ENCODE measurements around the gene MUC5B.

DNA sequence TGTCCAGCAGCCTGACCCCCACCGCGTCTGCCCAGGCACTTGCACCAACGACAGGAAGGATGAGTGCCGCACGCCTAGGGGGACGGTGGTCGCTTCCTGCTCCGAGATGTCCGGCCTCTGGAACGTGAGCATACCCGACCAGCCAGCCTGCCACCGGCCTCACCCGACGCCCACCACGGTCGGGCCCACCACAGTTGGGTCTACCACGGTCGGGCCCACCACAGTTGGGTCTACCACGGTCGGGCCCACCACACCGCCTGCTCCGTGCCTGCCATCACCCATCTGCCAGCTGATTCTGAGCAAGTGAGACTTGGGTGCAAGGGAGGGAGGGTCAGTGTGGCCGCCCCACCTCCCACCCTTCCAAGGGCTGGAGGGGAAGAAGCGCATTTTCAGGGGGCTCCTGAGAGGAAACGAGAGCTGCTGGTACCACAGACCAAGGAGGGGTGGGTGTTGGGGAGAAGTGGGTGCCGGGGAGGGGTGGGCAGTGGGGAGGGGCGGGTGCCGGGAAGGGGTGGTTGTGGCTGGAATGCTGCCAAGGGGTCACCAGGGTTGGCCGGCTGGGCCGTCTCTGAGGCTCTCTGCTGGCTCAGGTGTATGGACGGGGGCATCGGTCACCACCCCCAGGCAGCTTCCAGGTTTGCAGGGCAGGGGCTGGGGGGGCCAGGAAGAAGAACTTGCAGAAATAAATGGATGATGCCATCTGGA is 27.7 kb upstream of the MUC5B start:
- TF ChIP-seq, protein P1, sequence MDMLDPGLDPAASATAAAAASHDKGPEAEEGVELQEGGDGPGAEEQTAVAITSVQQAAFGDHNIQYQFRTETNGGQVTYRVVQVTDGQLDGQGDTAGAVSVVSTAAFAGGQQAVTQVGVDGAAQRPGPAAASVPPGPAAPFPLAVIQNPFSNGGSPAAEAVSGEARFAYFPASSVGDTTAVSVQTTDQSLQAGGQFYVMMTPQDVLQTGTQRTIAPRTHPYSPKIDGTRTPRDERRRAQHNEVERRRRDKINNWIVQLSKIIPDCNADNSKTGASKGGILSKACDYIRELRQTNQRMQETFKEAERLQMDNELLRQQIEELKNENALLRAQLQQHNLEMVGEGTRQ (IDR thresholded peaks at IDR 0.05; ENCODE audit: low read depth, low read length): no peak
- TF ChIP-seq, protein P1 (CRISPR knock-in tag; IDR thresholded peaks at IDR 0.05; ENCODE audit: borderline replicate concordance): no peak
- no peak for TF ChIP-seq JUND (CRISPR knock-in tag; IDR thresholded peaks at IDR 0.05)
- TF ChIP-seq, protein P2, sequence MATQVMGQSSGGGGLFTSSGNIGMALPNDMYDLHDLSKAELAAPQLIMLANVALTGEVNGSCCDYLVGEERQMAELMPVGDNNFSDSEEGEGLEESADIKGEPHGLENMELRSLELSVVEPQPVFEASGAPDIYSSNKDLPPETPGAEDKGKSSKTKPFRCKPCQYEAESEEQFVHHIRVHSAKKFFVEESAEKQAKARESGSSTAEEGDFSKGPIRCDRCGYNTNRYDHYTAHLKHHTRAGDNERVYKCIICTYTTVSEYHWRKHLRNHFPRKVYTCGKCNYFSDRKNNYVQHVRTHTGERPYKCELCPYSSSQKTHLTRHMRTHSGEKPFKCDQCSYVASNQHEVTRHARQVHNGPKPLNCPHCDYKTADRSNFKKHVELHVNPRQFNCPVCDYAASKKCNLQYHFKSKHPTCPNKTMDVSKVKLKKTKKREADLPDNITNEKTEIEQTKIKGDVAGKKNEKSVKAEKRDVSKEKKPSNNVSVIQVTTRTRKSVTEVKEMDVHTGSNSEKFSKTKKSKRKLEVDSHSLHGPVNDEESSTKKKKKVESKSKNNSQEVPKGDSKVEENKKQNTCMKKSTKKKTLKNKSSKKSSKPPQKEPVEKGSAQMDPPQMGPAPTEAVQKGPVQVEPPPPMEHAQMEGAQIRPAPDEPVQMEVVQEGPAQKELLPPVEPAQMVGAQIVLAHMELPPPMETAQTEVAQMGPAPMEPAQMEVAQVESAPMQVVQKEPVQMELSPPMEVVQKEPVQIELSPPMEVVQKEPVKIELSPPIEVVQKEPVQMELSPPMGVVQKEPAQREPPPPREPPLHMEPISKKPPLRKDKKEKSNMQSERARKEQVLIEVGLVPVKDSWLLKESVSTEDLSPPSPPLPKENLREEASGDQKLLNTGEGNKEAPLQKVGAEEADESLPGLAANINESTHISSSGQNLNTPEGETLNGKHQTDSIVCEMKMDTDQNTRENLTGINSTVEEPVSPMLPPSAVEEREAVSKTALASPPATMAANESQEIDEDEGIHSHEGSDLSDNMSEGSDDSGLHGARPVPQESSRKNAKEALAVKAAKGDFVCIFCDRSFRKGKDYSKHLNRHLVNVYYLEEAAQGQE (IDR thresholded peaks at IDR 0.05; ENCODE audit: borderline replicate concordance in 1 of 2, low read depth in 1 of 2, low read length in 2 of 2): no peak

Measured in HepG2 (cell line).